NCI-H1930 (cell line): ENCODE data around the gene CERS6.

Source experiments
- DNase-seq, 2 experiments: peaks; one replicate each; lab custom pipeline; 2025; lab: John Stamatoyannopoulos, UW

Gene CERS6

GRCh38 chr2:168530982-168531622, 75.0 kb downstream of the CERS6 start:
- no peak for DNase-seq

GRCh38 chr2:168534926-168535325, 78.9 kb downstream of the CERS6 start:
- DNase-seq, result no peak

GRCh38 chr2:168536925-168537466, 80.9 kb downstream of the CERS6 start:
- no peak for DNase-seq

- DNase-seq, result no peak
Observed at GRCh38 chr2:168538133-168538532, 82.1 kb downstream of the CERS6 start.

- DNase-seq, result no peak
Observed at GRCh38 chr2:168538534-168538933, 82.5 kb downstream of the CERS6 start.

- DNase-seq, result no peak
Observed at GRCh38 chr2:168539945-168540344, 83.9 kb downstream of the CERS6 start.

GRCh38 chr2:168541858-168542257, 85.8 kb downstream of the CERS6 start:
- no peak for DNase-seq

GRCh38 chr2:168543037-168543436, 87.0 kb downstream of the CERS6 start:
- DNase-seq, result no peak

GRCh38 chr2:168543935-168544334, 87.9 kb downstream of the CERS6 start:
- DNase-seq, result no peak

- DNase-seq, result no peak
Observed at GRCh38 chr2:168545439-168546082, 89.5 kb downstream of the CERS6 start.

- no peak for DNase-seq
Observed at GRCh38 chr2:168550670-168551069, 94.6 kb downstream of the CERS6 start.

- DNase-seq, result peak; percentile 21 to 50
Observed at GRCh38 chr2:168552450-168552856, 96.4 kb downstream of the CERS6 start.

- DNase-seq, result no peak
Observed at GRCh38 chr2:168555283-168555682, 99.2 kb downstream of the CERS6 start.

- DNase-seq, result no peak
Observed at GRCh38 chr2:168559187-168559586, 103.1 kb downstream of the CERS6 start.

- DNase-seq, result no peak
Observed at GRCh38 chr2:168560817-168561499, 104.9 kb downstream of the CERS6 start.

- DNase-seq, result no peak
Observed at GRCh38 chr2:168561991-168562390, 105.9 kb downstream of the CERS6 start.

GRCh38 chr2:168562971-168563370, 106.9 kb downstream of the CERS6 start:
- no peak for DNase-seq

GRCh38 chr2:168564641-168565040, 108.6 kb downstream of the CERS6 start:
- DNase-seq, result no peak

GRCh38 chr2:168565112-168565511, 109.0 kb downstream of the CERS6 start:
- no peak for DNase-seq

- DNase-seq, result no peak
Observed at GRCh38 chr2:168565512-168565911, 109.4 kb downstream of the CERS6 start.

GRCh38 chr2:168566974-168567665, 111.0 kb downstream of the CERS6 start:
- DNase-seq, result no peak

- no peak for DNase-seq
Observed at GRCh38 chr2:168567836-168568235, 111.8 kb downstream of the CERS6 start.
